ENCODE measurements around the gene ASNSD1.
"Not testable (repeated sequence)": the region's sequence is repeated elsewhere in the genome, so short reads cannot be mapped to it uniquely, and the experiment has no call there.

ASNSD1 gene

DNA sequence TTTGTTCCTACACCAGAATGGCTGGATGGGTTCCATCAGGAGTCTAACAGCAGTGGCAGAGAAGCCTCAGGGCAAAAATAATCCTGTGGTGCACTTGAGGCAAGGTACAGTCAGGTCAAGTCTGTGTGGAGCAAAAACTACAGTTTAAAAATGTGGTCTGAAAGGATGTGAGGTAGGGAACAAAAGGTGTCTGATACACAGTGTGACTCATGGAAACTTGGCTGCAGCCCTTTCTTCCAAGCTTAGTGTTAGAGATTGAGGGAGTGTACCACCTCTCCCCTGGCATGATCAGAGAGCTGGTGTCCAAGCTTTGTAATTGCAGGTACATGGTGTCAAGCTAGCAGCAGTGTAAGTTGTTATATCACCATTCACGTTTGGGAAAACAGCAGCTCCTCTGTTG lies 22.1 kb downstream of the ASNSD1 start:
- no peak overlapping the region for H3K27ac Mint-ChIP-seq
- no peak for DNase-seq
- peaks cover 6% of the 10 kb centered on the region for H3K9me3 Mint-ChIP-seq
- peaks cover 5% of the 10 kb centered on the region for H3K36me3 Mint-ChIP-seq
- H3K4me1 Mint-ChIP-seq = peaks cover 22% of the 10 kb centered on the region
- CTCF ChIA-PET = interaction anchor here (0.7 to 2.5 kb wide), 4 partner anchors 9 to 23 kb away, joined by 3 to 8 read pairs (median 6); no protein-coding TSS in a partner anchor
- H3K27me3 Mint-ChIP-seq = no peaks in the 10 kb centered on the region
- H3K4me3 Mint-ChIP-seq = no peak overlapping the region

DNA sequence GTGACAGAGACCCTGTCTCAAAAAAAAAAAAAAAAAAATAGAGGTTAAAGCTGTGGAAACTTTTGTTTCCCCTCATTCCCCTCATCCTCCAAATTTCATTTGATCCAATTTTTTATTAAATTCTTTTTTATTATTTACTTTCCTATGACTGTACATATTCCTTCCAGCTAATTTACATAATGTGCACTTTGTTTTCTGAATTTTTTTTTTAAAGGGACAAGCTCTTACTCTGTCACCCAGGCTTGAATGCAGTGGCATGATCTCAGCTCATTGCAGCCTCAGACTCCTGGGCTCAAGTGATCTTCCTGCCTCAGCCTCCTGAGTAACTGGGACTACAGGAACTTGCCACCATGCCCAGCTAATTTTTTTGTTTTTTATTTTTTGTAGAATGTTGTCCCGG lies 23.6 kb downstream of the ASNSD1 start:
- no peak overlapping the region for H3K27ac Mint-ChIP-seq
- no peak overlapping the region for H3K4me3 Mint-ChIP-seq
- H3K27me3 Mint-ChIP-seq = no peaks in the 10 kb centered on the region
- no peak for DNase-seq
- peaks cover 15% of the 10 kb centered on the region for H3K4me1 Mint-ChIP-seq
- CTCF ChIA-PET = interaction anchor here (1.0 to 2.5 kb wide), 4 partner anchors 8 to 26 kb away, joined by 4 to 8 read pairs (median 6); no protein-coding TSS in a partner anchor
- H3K9me3 Mint-ChIP-seq = no peaks in the 10 kb centered on the region
- H3K36me3 Mint-ChIP-seq = peaks cover 2% of the 10 kb centered on the region

DNA sequence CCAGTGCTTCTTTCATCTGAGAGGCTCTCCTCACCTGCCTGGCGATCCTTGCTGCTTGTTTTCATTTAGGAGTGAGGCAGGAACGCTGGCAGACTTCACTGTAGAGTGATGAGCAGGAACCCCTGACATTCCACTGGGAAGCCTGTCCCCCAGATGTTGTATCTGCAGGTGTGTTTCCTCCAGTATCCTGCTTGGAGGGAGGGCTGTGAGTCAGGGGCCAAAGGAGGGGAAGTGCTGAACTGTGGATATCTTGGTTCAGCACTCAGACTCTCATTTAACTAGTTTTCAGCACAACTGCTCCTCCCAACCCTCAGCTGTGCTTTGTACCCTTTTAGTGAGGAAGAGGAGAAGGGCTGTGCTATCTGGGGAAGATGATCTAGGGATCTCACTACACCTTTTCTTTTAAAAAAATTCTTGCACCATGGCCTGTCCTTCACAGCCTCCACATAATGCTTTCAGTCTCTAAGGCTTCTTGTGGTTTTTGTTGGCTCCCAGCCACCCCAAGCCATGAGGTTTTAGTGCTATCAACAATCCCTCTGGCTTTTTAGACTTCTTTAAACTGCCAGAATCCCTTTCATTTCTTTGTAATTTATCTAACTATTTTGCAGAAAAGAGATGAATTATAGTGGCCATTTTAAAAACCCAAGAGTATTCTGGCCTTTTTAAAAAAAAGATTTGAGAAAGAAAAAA lies 24.4 kb downstream of the ASNSD1 start:
- no peak for DNase-seq
- Mint-ChIP-seq H3K27ac (no peak overlapping the region), H3K4me3 (no peak overlapping the region)

DNA sequence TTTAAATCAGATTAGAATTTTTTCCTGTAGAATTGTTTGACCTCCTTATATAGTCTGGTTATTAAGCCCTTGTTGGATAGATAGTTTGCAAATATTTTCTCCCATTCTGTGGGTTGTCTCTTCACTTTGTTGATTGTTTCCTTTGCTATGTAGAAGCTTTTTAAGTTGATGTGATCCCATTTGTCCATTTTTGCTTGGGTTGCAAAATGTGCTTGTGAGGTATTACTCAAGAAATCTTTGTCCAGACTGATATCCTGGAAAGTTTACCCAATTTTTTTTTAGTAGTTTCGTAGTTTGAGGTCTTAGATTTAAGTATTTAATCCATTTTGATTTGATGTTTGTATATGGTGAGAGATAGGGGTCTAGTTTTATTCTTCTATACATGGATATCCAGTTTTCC lies 26.5 kb downstream of the ASNSD1 start:
- not testable (repeated sequence) for DNase-seq, H3K4me3 Mint-ChIP-seq, H3K4me1 Mint-ChIP-seq, H3K9me3 Mint-ChIP-seq, H3K36me3 Mint-ChIP-seq, H3K27me3 Mint-ChIP-seq, H3K27ac Mint-ChIP-seq
- CTCF ChIA-PET = interaction anchor here (1.3 kb wide), 1 partner anchor 11 kb away, joined by 4 read pairs; no protein-coding TSS in a partner anchor

More for the DNA sequence above, 24.4 kb downstream of the ASNSD1 start:
- Mint-ChIP-seq H3K9me3 (no peaks in the 10 kb centered on the region), H3K27me3 (no peaks in the 10 kb centered on the region), H3K4me1 (peaks cover 8% of the 10 kb centered on the region), H3K36me3 (no peaks in the 10 kb centered on the region)
- CTCF ChIA-PET = interaction anchor here (1.1 kb wide), 1 partner anchor 27 kb away, joined by 5 read pairs; no protein-coding TSS in a partner anchor

DNA sequence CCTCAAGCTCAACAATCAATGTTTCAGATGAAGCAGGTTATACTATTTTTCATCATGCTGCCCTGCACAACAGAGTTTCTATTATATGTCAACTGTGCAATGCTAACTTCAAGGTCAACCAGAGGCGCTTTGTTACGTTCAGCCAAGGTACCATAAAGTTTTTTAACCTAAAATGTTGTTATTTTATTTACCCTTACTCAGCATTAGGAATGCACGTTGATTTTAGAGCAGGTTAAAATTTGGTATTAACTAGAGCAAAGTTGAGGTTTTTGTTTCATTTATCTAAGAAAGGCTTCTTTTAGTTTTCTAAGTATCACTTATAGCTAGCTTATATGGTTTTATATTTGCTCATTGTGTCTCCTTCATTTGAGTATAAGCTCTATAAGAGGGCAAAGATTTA lies 35.0 kb downstream of the ASNSD1 start:
- no peak for DNase-seq
- CTCF ChIA-PET = interaction anchor here (0.9 to 4.2 kb wide), 8 partner anchors 9 to 37 kb away, joined by 3 to 24 read pairs (median 6); partner anchors contain the start of genes ANKAR and ASNSD1
- Mint-ChIP-seq H3K36me3 (no peaks in the 10 kb centered on the region), H3K4me1 (peaks cover 2% of the 10 kb centered on the region), H3K27ac (no peak overlapping the region), H3K27me3 (no peaks in the 10 kb centered on the region), H3K4me3 (no peak overlapping the region), H3K9me3 (no peaks in the 10 kb centered on the region)

DNA sequence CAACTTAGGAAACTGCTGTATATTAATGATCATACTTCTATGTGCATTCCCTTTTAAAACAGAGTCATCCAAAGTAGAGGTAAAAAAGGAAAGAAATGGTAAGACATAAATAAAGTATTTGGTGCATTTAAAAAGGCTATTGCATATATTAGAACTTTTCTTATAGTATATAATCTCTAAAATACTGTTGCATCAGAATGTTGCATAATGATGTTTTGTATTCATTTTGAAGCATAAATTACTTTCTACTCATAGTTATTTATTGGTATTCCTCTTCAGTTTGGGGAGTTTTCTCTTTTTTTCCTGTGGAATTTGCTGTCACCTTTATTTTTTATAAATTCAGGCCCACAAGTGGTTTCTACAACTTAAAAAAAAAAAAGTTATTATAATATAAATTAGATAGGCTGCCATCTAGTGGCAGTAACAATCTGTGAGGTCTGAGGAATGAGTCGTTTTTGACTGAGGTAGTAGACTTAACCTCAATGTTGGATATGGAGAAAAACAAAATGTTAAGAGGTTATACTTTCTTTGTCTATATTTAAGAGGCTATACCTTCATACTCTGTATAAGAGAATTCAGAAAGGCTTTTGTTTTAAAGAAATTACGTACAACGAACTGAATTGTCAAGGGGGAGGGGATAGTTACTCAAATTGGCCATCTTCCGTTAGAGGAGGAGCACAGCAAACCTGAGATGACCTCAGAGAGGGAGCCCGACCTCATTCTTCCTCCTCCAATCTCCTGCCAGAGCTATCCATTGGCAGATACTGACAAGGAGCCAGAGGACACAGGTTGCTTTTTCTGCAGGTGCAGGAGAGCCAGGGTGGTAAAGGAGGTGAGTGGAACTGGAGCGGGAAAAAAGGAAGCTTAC lies 37.0 kb downstream of the ASNSD1 start:
- Mint-ChIP-seq H3K27me3 (no peaks in the 10 kb centered on the region), H3K4me3 (peak overlapping the region; percentile 21), H3K36me3 (no peaks in the 10 kb centered on the region), H3K9me3 (no peaks in the 10 kb centered on the region), H3K4me1 (peaks cover 2% of the 10 kb centered on the region), H3K27ac (peak overlapping the region; percentile 64)
- peak; percentile 54 for DNase-seq
- CTCF ChIA-PET = interaction anchor here (0.6 to 5.4 kb wide), 11 partner anchors 11 to 1198 kb away, joined by 3 to 54 read pairs (median 4); partner anchors contain the start of genes ANKAR and ASNSD1

DNA sequence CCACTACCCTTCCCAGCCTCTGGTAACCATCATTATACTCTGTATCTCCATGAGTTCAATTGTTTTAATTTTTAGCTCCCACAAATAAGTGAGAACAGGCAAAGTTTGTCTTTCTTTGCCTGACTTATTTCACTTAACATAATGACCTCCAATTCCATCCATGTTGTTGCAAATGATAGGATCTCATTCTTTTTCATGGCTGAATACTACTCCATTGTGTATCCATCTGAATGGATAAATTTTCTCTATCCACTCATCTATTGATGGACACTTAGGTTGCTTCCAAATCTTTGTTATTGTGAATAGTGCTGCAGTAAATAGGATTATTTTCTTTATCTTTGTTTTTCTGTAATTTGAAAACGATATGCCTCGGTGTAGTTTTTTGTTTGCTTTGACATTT lies 39.4 kb downstream of the ASNSD1 start:
- CTCF ChIA-PET = interaction anchor here (2.7 to 5.4 kb wide), 2 partner anchors 26 to 39 kb away, joined by 11 to 54 read pairs; partner anchors contain the start of genes ANKAR and ASNSD1

DNA sequence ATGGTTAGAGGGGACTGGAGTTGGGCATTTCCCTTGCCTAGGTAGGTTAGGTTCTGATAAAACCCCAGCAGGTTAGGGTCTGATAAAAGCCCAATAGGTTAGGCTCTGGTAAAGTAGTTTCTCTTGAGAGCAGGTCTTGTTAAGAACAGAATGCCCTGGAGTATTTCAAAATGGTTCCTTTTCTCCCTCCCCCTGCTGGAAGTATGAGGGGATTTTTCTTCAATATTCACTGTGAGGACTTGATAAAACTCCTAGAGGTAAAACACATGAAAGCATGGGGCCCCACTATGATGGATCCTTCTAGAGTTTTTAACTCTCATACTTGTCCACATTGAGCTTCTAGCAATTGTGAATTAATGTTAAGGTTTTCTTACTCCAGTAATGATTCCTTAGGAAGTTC lies 40.8 kb downstream of the ASNSD1 start:
- no peak for DNase-seq
- H3K9me3 Mint-ChIP-seq = no peaks in the 10 kb centered on the region
- H3K4me3 Mint-ChIP-seq = no peak overlapping the region
- peaks cover 2% of the 10 kb centered on the region for H3K4me1 Mint-ChIP-seq
- H3K27ac Mint-ChIP-seq = no peak overlapping the region
- H3K27me3 Mint-ChIP-seq = no peaks in the 10 kb centered on the region
- no peaks in the 10 kb centered on the region for H3K36me3 Mint-ChIP-seq
- CTCF ChIA-PET = interaction anchor here (1.1 to 5.4 kb wide), 3 partner anchors 10 to 41 kb away, joined by 3 to 54 read pairs (median 11); partner anchors contain the start of genes ANKAR and ASNSD1

More for the DNA sequence above, 39.4 kb downstream of the ASNSD1 start:
- Mint-ChIP-seq H3K9me3 (no peaks in the 10 kb centered on the region), H3K4me1 (peaks cover 2% of the 10 kb centered on the region), H3K4me3 (no peak overlapping the region), H3K27ac (no peak overlapping the region), H3K36me3 (no peaks in the 10 kb centered on the region), H3K27me3 (no peaks in the 10 kb centered on the region)
- DNase-seq = no peak

DNA sequence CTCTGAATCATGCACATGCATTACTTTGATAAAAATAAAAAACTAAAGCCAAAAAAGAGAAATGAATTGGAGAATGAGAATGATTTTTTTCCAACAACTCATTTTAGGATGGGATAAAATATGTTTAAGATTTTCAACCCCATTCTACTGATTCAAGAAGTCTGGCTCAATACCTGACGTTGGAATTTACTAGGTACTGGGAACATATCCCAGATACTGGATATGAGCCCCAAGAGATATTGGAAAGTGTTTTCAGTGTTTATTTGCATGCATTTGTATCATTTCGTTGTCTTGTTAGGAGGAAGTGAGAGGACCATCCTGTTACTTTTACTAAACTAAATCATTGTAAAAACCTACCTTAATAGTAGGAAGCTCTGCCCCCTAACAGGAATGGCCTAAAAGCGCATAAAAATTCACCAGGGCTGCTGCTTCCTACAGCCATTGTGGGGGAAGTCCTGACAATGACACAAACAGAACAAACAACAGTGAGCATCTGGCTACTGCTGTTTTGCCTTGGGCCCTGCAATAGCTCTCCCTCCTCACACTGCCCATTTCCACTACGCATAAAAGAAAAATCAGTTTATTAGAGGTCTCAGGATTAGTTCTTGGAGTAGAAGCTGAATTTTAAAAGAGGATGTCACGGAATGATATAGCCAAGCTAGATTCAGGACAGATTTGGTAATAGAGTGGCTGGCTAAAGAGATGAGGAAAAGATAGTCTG lies 48.4 kb downstream of the ASNSD1 start:
- no peak overlapping the region for H3K4me3 Mint-ChIP-seq
- H3K27ac Mint-ChIP-seq = no peak overlapping the region
- CTCF ChIA-PET = interaction anchor here (1.4 kb wide), 1 partner anchor 11 kb away, joined by 5 read pairs; no protein-coding TSS in a partner anchor
- H3K27me3 Mint-ChIP-seq = no peaks in the 10 kb centered on the region
- H3K36me3 Mint-ChIP-seq = peaks cover 4% of the 10 kb centered on the region
- no peak for DNase-seq
- H3K9me3 Mint-ChIP-seq = no peaks in the 10 kb centered on the region
- no peaks in the 10 kb centered on the region for H3K4me1 Mint-ChIP-seq

DNA sequence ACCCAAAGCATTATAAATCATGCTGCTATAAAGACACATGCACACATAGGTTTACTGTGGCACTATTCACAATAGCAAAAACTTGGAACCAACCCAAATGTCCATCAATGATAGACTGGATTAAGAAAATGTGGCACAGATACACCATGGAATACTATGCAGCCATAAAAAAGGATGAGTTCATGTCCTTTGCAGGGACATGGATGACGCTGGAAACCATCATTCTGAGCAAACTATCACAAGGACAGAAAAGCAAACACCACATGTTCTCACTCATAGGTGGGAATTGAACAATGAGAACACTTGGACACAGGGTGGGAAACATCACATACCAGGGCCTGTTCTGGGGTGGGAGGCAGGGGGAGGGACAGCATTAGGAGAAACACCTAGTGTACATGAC lies 56.3 kb downstream of the ASNSD1 start:
- H3K27me3 Mint-ChIP-seq, H3K4me1 Mint-ChIP-seq, H3K36me3 Mint-ChIP-seq, CTCF ChIA-PET, H3K4me3 Mint-ChIP-seq, H3K9me3 Mint-ChIP-seq, H3K27ac Mint-ChIP-seq, DNase-seq: not testable (repeated sequence)

DNA sequence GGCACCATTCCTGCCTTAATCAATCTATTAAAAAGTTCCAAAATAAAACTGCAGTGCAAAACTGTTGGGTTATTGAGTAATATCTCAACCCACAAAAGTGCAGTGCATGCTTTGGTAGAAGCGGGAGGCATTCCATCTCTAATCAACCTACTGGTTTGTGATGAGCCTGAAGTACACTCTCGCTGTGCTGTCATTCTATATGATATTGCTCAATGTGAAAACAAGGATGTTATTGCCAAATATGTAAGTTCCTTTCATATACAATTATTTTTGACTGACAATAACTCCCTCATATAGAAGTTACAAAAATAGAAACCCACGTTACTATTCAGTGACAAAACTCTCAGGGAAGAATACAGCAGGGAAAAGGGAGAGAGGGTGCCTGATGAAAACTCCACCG lies 58.3 kb downstream of the ASNSD1 start:
- Mint-ChIP-seq H3K27me3 (no peaks in the 10 kb centered on the region), H3K36me3 (no peaks in the 10 kb centered on the region), H3K27ac (no peak overlapping the region), H3K4me1 (no peaks in the 10 kb centered on the region), H3K9me3 (peaks cover 6% of the 10 kb centered on the region), H3K4me3 (no peak overlapping the region)
- CTCF ChIA-PET = no interaction called here
- no peak for DNase-seq

All from activated naive CD4-positive, alpha-beta T cell treated with anti-CD3 and anti-CD28 coated beads, Interleukin-2, amount 10 ng/mL, durations not matched to agents 7 days and 5 days (primary cell).